GM18867 (cell line): Measurements from ENCODE around the gene VIPAS39.

Source experiments
- ATAC-seq: cut with Tn5 transposase; IDR thresholded peaks from one replicate; pipeline ENCODE4 v1.9.1; 2021; ENCODE audit warnings: mild to moderate bottlenecking, moderate library complexity; ENCODE audit not compliant: unreplicated experiment

The VIPAS39 gene

DNA sequence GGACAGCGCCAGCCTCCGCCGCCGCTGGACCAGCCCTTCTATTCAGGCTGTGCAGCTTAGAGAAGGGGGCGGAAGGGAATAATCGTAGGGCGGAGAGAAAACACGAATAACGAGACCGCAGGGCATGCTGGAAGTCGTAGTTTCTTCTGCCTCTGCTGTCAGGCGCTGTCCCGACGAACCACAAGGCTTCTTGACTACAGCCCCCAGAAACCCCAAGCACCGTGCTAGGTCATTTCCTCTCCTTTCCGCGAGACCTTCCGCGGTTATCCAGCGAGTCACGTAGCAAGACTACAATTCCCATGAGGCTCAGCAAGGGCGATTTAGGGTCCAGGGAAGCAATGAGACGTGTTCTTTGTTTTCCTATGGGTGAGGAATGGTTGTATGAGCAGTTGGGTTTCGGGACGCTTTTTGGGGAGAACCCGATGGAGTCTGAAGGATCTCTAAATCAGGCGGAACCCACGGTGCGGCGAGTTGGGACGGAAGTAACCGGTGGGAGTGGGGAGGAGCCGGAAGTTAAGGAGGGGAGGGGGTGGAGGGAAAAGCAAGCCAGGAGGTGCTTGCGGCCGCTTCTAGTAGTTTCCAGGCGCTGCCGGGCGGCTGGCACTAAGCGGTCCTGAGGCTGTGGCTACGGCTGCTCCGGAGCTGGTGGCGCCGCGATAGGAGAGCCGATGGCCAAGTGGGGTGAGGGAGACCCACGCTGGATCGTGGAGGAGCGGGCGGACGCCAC is at the start of gene VIPAS39, which contains the start of gene AHSA1:
Gene VIPAS39 (minus strand): TSS at position 80 of the 727 bp plus-strand sequence. CDS start 3,499 bp downstream, outside the sequence.
Gene AHSA1 (plus strand): TSS at position 572 of the 727 bp plus-strand sequence. CDS start 97 bp downstream, at position 669.
- ATAC-seq: peak; percentile 90

DNA sequence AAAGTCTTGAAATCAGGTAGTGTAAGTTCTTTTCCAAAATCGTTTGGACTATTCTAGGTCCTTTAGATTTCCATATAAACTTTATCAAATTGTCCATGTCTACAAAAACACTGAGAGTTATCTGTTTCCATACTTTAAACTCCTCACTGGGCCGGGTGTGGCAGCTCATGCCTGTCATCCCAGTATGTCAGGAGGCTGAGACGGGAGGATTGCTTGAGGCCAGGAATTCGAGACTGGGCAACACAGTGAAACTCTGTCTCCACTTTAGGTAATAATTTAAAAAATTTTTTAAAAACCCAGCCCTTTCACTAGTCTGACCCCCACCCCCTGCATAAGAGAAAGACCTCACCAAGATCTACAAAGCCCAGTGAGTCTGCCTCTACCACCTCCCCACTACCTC is 47.6 kb upstream of the VIPAS39 start:
- ATAC-seq: no peak

DNA sequence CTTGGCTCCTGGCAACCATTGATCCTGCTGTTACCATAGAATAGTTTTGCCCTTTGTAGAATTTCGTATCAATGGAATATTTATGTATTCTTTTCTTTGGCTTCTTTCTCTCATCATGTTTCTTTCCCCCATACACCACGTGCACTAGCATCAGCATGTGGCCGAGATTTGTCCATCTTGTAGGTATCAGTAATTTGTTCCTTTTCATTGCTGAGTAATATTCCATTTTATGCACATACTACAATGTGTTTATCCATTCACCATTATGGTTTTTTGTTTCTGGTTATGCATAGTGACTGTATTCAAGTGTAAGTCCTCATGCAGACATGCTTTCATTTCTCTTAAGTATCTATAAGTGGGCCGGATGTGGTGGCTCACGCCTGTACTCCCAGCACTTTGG is 45.7 kb upstream of the VIPAS39 start:
- no peak for ATAC-seq

DNA sequence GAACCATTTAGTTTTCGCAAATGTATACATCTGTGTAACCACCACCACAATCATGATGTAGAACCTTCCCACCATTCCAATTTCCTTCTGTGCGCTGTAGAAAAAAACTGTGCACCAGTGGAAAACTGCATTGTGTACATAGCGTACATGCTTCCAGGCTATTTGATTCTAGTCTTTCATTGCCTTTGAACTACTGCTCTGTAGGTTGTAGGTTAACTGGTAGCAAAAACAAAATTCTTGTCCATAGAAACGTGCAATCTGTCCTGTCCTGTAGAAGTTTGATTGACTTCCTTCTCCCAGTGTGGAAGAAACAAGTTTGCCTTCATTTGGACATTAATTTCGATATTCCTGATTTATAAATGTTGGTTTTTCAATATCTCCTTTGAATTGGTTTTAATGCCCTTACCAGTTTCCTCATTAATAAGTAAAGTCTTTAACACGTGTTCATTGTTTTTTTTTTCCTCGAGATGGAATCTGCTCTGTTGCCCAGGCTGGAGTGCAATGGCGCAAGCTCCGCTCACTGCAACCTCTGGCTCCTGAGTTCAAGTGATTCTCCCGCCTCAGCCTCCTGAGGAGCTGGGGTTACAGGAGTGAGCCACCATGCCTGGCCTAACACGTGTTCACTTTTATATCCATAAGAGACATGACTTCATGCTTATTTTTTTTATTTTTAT is 44.8 kb upstream of the VIPAS39 start:
- ATAC-seq: no peak

DNA sequence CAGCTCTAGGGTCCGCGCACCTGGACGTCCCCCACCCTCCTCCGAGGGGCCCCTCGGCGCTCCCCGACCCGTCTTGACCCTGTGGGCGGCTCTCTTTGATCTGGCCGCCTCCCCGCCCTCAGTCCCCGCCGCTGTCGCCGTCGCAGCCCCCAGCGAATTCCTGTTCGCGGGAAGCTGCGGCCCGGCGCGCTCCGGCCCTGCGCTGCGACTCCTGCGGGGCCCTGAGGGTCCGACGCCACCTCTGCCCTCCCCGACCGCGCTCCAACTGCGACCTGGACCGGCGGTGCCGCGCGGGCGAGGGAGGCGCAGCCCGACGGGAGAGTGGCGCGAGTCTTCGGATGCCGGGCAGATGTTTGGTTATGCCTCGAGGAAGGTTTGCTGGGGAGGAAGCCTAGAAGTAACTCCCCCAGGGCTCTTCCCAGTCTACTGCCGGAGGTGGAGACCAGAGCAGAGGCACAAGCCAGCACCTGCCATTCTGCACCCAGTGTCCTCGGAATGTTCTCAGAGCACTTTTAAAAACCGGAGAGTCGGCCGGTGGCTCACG is 41.7 kb upstream of the VIPAS39 start:
- ATAC-seq: peak; percentile 27

DNA sequence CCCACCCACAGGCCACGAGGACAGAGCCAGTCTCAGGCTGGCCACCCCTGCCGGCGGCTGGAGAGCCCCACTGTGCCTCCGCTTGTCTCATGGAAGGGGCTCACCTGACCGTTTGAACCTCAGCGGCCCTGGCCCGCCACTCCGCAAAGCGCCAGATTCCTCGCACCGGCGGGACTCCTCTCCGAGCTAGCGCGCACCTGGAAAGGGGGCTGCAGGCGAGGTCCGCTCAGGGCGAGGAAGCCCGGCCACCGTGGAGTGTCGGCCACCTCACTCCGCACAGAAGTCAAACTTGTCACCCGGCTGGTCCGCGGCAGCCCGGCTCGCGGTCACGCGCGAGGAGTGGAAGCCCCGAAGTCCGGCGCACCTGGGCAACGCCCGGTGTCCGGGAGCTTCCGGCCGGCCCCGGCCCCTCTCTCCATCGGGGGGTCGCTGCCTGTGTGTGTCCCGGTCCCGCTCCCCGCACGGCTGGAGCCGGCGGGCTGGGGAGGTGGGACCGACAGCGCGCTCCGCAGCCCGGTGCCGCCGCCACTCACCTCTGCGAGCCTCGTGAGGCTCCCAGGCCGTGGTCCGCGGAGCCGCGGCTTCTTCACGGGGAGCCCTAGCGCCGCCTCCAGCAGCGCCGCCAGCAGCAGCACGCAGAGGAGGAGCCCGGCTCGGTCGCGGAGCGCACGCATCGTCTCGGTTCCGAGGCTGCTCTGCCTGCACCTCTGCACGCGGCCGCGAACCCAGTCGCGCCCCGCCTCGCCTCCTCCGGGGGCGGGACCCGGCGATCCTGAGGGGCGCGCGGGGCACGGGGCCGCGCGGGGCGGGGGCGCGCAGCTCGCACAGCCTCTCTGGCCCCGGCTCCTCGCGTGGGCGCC is 40.9 kb upstream of the VIPAS39 start, which contains the start of gene ISM2:
Gene ISM2 (minus strand): TSS at position 697 of the 860 bp plus-strand sequence. CDS start 23 bp downstream, at position 674.
- ATAC-seq: peak; percentile 75

DNA sequence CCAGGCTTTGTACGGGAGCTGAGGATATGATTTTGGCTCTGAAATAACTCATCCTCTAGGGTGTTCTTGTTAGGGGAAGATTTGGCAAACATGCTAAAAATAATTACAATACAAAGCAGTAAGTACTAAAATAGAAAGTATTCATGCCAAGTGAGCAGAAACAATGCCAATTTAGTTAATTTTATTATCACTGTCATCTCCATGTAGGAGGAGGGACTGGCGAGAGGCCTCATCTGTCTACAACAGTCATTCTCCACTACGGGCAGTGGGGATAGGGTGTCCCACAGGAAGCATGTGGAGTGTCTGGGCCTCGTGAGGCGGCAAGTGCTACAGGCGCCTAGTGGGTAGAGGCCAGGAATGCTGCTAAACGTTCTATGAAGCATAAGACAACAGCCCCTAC is 37.9 kb upstream of the VIPAS39 start:
- no peak for ATAC-seq

DNA sequence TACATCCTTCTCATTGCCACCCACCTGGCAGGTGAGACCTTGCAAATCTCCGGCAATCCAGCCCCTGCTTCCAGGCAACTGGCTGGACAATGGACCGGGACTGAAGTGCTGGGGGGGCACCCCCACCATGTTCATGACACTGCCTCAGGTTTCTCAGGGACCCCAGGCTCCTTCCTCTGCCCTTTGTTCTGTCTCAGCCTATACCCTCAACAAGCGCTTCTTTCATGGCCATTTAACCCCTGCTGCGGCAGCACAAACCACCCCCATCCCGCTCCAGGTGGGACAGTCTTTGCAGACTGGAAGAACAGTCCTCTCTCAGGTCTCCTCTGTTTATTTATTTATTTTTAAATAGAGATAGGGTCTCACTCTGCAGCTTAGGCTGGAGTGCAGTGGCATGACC is 33.7 kb upstream of the VIPAS39 start:
- no peak for ATAC-seq

DNA sequence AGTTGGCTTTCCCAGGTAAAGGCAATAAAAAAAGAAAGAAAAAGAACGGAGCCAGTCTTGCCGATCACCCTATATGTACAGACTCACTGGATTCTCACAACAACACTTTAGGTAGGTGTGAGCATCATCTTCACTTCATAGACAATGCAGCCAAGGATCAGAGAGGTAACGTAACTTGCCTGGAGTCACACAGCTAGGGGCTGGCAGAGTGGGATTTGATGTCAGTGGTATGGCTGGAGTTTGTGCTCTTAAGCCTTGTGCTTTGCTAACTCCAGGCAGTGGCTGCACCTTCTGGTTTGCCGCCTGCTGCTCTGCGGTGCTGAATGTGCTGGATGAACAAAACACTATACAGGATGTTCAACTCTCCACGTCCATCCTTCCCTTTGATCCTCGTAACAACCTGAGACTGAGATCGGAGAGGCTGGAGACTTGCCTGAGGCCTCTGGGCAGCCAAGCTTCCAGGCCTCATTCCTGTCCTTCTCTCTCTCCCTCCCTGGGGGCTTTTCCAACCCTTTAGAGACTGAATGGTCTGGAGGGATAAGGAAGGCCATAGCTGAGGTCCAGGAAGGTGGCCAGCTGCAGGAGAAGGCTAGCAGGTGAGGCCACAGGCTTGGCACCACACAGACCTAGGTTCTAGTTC is 33.1 kb upstream of the VIPAS39 start:
- no peak for ATAC-seq

DNA sequence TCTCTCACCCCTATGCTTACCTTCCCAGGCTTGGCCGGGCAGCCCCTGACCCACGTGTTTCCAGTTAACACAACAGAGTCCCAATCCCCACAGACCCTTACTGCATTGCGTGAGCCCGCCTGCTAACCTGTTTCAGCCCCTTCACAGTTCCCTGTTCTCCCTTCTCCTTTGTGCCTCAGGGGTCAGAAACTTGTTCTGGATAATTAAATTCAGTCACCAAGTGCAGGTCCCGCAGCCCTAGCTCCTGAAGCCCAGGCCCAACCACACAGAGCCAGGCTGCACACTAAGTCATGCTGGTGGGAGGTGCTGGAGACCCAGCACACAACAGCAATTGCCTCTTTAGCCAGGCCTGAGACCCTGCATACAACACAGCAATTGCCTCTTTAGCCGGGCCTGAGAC is 31.6 kb upstream of the VIPAS39 start:
- no peak for ATAC-seq

DNA sequence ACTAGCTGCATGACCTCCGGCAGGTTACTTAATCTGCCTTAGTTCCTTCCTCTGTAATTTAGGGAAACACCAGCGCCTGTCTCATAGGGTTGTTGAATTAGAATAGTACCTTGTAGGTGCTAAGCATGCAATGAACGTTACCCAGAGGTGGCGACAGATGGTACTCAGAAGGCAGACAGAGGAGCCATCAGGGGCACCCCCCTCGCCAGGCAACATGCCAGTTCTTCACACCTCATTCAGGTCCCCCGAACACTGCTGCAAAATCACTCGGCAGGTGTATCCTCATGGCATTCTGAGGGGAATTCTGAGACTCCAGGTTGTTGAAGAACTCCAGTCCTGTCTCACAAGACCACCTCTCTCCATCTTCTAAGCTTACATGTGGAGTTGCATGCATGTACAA is 31.2 kb upstream of the VIPAS39 start:
- ATAC-seq: no peak

DNA sequence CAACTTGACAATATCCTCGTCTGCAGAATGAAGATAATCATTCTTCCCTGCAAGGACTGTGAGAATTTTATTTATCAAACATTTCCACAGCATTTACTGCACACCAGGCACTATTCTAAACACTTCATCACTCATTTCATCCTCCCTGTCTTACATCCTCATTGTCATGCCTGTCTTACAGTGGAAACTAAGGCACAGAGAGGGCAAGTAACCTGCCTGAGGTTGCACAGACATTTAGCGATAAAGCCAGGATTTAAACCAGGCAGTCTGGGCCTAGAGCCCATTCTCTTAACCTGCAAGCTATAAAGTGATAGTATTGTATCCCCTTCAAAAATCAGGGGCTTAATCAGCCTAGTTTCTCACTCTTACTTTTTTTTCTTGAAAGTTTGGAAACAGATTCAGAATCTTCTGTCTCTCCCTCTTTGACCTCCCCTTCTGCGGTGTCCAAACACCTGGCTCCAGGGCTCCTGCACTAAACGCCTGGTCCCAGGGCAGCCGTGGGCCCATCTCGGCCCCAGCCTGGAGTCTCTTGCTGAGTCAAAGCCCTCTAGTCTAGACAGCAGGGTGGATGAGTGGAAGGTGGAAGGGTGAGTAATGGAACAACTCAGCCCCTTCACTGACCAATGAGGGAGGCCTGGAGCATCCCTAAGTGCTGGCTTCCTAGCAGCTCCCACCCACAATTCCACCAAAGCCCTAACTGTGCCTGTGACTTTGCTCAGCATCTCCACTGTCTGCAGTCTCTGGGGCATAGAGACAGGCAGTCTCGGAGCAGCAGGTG is 28.7 kb upstream of the VIPAS39 start:
- ATAC-seq: no peak

DNA sequence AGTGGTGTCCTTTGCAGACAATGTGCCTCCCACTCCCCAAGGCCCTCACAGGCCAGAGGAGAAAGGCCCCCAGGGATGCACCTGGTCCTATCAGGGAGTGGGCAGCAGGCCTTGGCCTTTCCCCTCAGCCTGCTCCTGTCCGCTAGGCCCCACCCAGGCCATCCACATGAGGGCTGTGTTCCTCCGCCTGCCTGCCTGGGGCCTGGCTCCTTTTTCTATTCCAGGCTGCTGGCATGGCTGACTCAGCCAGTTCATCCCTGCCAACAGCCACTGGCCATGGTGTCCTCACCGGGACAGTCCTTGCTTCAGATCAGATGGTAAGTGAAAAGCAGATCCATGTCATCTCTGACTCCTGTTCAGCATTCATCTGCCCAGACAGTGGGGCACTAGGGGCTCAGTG is 27.9 kb upstream of the VIPAS39 start:
- no peak for ATAC-seq

DNA sequence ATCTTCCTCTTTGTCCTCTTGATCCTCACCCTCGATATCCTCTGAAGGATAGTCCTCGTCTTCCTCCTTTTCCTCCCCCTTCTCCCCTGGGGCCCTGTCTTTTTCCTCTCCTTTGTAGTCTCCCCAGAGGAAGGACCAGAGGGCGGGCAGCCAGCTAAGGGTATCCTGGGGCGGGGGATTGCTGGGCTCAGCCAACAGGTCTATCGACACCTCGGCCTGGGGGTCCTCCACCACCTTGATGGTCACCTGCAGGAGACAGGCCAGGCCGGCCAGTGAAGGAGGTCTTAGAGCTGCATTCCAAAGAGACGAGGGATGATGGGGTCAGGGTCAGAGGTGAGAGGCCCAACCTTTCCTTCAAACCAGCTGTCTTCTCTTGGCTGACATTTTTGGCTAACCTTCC is 25.0 kb upstream of the VIPAS39 start:
- ATAC-seq: no peak

DNA sequence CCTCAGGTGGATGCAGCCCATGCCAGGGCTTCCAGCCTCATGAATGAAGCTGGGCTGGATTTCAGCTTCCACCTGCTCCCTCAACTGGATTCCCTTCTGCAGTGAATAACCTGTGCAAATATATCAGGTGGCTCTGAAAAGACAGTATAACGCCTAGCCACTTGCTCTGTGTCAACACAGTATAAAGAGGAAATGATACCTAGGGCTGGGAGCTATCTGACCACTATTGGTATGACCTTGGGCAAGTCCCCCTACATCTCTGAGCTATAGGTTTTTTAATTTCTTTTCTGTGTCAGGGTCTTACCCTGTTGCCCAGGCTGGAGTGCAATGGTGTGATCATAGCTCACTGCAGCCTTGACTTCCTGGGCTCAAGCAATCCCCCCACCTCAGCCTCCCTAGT is 21.4 kb upstream of the VIPAS39 start:
- ATAC-seq: peak; percentile 81

DNA sequence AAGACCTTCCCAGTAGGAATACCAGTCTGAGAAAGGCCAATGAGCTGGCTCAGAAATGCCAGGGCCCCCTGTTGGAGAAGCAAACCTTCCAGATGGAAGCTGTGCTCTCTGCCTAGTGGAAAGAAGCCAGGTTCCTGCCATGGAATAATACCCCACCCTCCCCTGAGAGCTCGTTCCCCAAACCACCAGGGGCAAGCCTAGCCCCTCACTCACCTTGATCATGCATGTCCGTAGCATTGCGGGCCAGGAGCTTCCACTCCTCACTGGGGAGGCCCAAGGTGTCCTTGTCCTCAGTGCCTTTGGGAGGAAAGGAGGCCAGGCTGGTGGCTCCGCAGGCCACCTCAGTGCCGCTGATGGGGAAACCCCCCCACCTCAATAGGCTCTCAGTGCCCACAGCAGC is 20.6 kb upstream of the VIPAS39 start:
- ATAC-seq: no peak

DNA sequence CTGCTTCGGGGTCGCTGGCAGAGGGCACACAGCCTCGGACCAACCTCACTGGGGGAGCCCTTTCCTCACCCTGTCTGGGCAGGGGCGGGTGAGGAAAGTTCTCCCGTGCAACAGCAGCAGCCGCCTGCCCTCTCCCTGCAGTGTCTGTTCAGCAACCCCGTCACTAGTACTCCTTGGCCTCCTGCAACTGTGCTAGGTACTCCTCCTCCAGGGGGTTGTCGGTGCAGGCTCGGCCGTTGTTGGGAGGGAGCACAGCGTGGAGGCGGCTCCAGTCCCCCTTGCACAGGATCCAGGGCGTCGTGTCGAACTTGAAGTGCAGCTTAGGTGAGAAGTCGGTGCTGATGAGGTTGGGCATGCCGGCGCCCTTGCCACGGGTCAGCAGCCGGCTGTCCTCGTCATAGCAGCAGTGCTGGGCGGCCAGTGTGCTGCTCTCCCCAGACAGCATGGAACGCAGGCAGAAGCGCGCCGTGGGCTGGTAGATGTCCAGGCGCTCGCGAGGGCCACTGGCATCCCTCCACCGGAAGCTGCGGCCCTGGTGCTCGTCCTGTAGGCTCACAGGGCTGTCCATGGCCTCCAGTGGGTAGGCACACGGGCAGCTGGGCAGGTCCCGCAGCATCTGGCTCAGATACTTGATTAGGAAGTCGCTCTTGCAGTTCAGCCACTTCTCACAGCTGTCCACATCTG is 18.2 kb upstream of the VIPAS39 start:
- no peak for ATAC-seq

DNA sequence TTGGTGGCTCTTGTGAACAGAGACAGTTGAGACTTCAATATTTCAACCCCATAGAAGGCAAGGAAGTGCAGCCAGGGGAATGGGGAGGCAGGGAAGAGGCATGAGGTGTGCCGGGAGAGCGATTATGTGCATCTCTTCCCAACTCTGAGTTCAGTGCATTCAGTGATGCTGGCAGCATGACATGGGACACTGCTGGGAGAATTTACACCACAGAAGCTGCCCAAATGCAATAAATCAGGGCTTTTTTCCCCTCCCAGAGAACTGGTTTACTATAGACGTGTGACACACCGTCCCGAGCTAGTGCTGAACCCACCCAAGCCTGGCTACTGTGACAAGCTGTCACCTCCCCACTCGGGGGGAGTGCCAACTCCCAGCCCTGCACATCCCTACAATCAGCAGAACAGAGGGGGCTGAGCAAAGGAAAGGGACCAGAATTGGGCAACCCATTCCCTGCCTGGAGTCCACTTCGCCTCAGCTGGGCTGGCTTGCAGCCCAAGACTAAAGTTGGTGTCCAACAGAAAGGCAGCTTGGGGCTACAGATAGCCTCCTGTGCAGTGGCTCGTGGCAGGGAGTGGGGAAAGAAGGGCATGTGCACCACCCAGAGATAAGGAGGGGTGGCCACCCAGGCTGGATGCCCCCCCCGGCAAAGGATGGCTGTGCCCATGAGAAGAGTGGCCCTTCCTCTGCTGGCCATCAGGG is 17.2 kb upstream of the VIPAS39 start:
- no peak for ATAC-seq

DNA sequence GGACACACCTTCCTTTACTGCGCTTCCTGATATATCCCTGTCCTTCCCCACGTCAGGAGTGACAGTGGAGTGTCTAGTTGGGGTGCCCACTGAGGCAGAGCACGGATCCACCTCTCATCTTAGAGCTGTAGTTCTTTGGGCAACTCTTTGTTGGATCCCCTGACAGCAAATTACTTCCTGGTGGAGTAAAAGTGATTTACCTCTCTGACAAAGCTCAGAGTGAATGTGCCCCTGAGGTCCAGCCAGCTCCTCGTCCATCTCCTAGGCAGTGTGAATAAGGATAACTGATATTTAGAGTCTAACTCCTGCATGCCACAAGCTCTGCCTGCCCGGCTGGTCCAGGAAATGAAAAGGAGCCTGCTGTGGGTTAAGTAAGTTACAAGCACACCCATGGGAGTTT is 16.5 kb upstream of the VIPAS39 start:
- no peak for ATAC-seq
